Measurements from ENCODE around the gene FGF14. TPM values are rescaled to one million over a fixed set of nuclear protein-coding genes. Genes with fewer than 3 reads are reported as not detected.

Gene FGF14
- total and polyA plus RNA-seq, 2 experiments from 2014 or later: 0.03 TPM; not detected in 1

DNA sequence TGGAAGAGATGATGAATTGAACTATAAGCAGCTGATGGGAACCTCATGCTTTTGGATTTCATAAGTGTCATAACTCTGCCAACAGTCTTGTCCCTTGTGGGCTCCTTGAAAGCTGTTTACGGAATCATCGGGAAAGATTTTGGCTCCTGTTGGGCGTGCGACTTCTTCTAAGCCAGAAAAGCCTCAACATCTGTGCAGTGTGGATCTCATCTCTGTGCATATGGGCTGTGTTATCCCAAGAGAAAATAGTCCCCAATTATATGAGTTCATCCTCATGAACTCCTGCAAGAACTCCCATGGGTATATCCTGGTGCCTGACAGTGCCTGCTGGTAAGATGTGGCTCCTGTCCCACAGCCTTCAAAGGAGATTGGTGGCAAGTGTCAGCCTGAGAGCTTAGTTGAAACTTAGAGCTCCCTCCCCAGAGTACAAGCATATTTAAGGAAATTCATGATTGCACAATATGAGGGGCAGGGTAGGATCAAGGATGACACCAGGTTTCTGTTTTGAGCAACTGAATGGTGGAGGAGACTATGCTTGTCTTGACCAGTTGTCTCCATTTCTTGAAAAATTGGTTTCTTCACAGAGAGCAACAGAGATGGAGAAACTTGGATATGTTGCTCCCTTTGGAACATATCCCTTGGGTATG, 705.9 kb downstream of the FGF14 start (continued):
- TF ChIP-seq, protein P1, sequence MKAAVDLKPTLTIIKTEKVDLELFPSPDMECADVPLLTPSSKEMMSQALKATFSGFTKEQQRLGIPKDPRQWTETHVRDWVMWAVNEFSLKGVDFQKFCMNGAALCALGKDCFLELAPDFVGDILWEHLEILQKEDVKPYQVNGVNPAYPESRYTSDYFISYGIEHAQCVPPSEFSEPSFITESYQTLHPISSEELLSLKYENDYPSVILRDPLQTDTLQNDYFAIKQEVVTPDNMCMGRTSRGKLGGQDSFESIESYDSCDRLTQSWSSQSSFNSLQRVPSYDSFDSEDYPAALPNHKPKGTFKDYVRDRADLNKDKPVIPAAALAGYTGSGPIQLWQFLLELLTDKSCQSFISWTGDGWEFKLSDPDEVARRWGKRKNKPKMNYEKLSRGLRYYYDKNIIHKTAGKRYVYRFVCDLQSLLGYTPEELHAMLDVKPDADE (IDR thresholded peaks at IDR 0.05): no peak
- TF ChIP-seq EZH2phosphoT487 (IDR thresholded peaks at IDR 0.05; ENCODE audit: unreplicated experiment) (no peak), ZNF331 (CRISPR knock-in tag; IDR thresholded peaks at IDR 0.05; ENCODE audit: low read depth) (no peak), NANOG (IDR thresholded peaks at IDR 0.05; ENCODE audit: borderline replicate concordance) (no peak), EZH2 (IDR thresholded peaks at IDR 0.05; ENCODE audit: low read depth, unreplicated experiment) (no peak), POLR2AphosphoS5 (IDR thresholded peaks at IDR 0.05; ENCODE audit: low read depth) (no peak)
- TF ChIP-seq, protein P2, sequence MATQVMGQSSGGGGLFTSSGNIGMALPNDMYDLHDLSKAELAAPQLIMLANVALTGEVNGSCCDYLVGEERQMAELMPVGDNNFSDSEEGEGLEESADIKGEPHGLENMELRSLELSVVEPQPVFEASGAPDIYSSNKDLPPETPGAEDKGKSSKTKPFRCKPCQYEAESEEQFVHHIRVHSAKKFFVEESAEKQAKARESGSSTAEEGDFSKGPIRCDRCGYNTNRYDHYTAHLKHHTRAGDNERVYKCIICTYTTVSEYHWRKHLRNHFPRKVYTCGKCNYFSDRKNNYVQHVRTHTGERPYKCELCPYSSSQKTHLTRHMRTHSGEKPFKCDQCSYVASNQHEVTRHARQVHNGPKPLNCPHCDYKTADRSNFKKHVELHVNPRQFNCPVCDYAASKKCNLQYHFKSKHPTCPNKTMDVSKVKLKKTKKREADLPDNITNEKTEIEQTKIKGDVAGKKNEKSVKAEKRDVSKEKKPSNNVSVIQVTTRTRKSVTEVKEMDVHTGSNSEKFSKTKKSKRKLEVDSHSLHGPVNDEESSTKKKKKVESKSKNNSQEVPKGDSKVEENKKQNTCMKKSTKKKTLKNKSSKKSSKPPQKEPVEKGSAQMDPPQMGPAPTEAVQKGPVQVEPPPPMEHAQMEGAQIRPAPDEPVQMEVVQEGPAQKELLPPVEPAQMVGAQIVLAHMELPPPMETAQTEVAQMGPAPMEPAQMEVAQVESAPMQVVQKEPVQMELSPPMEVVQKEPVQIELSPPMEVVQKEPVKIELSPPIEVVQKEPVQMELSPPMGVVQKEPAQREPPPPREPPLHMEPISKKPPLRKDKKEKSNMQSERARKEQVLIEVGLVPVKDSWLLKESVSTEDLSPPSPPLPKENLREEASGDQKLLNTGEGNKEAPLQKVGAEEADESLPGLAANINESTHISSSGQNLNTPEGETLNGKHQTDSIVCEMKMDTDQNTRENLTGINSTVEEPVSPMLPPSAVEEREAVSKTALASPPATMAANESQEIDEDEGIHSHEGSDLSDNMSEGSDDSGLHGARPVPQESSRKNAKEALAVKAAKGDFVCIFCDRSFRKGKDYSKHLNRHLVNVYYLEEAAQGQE (IDR thresholded peaks at IDR 0.05; ENCODE audit: unreplicated experiment): no peak

DNA sequence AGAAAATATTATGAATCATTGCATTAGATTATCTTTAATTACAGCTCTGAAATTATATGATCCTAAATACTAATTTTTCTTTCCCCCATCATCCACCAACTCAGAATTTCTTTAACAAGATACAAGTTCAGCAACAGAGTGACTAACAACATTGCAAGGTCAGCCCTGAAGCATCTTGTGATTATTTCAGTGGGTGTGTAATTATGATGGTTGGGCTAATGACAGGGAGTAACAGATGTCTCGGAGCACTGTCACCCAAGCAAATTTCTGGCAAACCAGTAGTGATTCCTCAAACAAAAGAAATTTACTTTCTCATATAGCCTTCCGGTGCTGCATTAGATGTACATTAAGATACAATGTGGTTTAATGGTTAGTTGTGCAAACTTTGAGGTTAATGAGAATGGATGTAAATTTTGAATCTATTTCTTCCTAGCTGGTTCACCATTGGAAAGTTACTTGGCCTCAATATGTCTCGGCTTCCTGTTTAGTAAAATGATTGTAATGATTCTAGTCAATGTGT, 710.4 kb downstream of the FGF14 start:
- H3K27me3 Mint-ChIP-seq (ENCODE audit: insufficient read depth, low read depth, poor library complexity): no peaks in the 10 kb centered on the region

More for the DNA sequence above, 710.4 kb downstream of the FGF14 start:
- Histone ChIP-seq H3K4me3 (no peak overlapping the region), H3K36me3 (ENCODE audit: insufficient read depth) (no peaks in the 10 kb centered on the region), H3K27me3 (ENCODE audit: insufficient read depth) (no peaks in the 10 kb centered on the region), H4K20me1 (replicated peaks; ENCODE audit: insufficient read depth) (no peaks in the 10 kb centered on the region), H3K4me1 (ENCODE audit: insufficient read depth) (no peaks in the 10 kb centered on the region), H3K79me2 (replicated peaks; ENCODE audit: insufficient read depth) (no peaks in the 10 kb centered on the region), H3K9me2 (ENCODE audit: insufficient read depth) (0 out of 2 replicates have a peak, but pooled peaks cover 2% of the 10 kb centered on the region), H3K27ac (ENCODE audit: low read depth) (no peak overlapping the region), H3K4me2 (no peak overlapping the region), H3F3A (replicated peaks; ENCODE audit: low read depth) (no peaks in the 10 kb centered on the region), H2AFZ (no peak overlapping the region)
- H3K4me3 Mint-ChIP-seq: no peak overlapping the region
- H3K36me3 Mint-ChIP-seq (ENCODE audit: low read depth): no peaks in the 10 kb centered on the region
- no peak overlapping the region for H3K27ac Mint-ChIP-seq
- ATAC-seq (no peak), DNase-seq (ENCODE audit: low spot score) (no peak)
- H3K9me3 Mint-ChIP-seq: no peaks in the 10 kb centered on the region
- no peak for TF ChIP-seq POLR2AphosphoS5 (IDR thresholded peaks at IDR 0.05; ENCODE audit: low read depth)
- no peak for TF ChIP-seq STAT1 (IDR thresholded peaks at IDR 0.05; ENCODE audit: unreplicated experiment)
- TF ChIP-seq, protein P1 (IDR thresholded peaks at IDR 0.05): no peak
- no peak for TF ChIP-seq JUNB (IDR thresholded peaks at IDR 0.05; ENCODE audit: unreplicated experiment)
- TF ChIP-seq ZNF331 (CRISPR knock-in tag; IDR thresholded peaks at IDR 0.05; ENCODE audit: low read depth): no peak
- TF ChIP-seq, protein P3, sequence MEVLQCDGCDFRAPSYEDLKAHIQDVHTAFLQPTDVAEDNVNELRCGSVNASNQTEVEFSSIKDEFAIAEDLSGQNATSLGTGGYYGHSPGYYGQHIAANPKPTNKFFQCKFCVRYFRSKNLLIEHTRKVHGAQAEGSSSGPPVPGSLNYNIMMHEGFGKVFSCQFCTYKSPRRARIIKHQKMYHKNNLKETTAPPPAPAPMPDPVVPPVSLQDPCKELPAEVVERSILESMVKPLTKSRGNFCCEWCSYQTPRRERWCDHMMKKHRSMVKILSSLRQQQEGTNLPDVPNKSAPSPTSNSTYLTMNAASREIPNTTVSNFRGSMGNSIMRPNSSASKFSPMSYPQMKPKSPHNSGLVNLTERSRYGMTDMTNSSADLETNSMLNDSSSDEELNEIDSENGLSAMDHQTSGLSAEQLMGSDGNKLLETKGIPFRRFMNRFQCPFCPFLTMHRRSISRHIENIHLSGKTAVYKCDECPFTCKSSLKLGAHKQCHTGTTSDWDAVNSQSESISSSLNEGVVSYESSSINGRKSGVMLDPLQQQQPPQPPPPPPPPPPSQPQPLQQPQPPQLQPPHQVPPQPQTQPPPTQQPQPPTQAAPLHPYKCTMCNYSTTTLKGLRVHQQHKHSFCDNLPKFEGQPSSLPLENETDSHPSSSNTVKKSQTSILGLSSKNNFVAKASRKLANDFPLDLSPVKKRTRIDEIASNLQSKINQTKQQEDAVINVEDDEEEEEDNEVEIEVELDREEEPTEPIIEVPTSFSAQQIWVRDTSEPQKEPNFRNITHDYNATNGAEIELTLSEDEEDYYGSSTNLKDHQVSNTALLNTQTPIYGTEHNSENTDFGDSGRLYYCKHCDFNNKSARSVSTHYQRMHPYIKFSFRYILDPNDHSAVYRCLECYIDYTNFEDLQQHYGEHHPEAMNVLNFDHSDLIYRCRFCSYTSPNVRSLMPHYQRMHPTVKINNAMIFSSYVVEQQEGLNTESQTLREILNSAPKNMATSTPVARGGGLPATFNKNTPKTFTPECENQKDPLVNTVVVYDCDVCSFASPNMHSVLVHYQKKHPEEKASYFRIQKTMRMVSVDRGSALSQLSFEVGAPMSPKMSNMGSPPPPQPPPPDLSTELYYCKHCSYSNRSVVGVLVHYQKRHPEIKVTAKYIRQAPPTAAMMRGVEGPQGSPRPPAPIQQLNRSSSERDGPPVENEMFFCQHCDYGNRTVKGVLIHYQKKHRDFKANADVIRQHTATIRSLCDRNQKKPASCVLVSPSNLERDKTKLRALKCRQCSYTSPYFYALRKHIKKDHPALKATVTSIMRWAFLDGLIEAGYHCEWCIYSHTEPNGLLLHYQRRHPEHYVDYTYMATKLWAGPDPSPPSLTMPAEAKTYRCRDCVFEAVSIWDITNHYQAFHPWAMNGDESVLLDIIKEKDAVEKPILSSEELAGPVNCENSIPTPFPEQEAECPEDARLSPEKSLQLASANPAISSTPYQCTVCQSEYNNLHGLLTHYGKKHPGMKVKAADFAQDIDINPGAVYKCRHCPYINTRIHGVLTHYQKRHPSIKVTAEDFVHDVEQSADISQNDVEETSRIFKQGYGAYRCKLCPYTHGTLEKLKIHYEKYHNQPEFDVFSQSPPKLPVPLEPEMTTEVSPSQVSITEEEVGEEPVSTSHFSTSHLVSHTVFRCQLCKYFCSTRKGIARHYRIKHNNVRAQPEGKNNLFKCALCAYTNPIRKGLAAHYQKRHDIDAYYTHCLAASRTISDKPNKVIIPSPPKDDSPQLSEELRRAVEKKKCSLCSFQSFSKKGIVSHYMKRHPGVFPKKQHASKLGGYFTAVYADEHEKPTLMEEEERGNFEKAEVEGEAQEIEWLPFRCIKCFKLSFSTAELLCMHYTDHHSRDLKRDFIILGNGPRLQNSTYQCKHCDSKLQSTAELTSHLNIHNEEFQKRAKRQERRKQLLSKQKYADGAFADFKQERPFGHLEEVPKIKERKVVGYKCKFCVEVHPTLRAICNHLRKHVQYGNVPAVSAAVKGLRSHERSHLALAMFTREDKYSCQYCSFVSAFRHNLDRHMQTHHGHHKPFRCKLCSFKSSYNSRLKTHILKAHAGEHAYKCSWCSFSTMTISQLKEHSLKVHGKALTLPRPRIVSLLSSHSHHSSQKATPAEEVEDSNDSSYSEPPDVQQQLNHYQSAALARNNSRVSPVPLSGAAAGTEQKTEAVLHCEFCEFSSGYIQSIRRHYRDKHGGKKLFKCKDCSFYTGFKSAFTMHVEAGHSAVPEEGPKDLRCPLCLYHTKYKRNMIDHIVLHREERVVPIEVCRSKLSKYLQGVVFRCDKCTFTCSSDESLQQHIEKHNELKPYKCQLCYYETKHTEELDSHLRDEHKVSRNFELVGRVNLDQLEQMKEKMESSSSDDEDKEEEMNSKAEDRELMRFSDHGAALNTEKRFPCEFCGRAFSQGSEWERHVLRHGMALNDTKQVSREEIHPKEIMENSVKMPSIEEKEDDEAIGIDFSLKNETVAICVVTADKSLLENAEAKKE (CRISPR knock-in tag; IDR thresholded peaks at IDR 0.05): no peak
- no peaks in the 10 kb centered on the region for H3K4me1 Mint-ChIP-seq

Measured in GM23338 (cell line).